ENCODE results near the gene RIPK3.

GRCh38 chr14:24339284-24340151, at the start of gene RIPK3:
- TF ChIP-seq POLR2A (IDR thresholded peaks at IDR 0.05; ENCODE audit: low read depth, low read length), result no peak
- no peak for TF ChIP-seq POLR2AphosphoS5 (IDR thresholded peaks at IDR 0.05; ENCODE audit: low read depth, low read length)
